WERI-Rb-1 (cell line): ENCODE measurements around the gene ATP11A.

ENCODE experiments used
- DNase-seq: peaks from one replicate; pipeline ENCODE4 v3.0.0-alpha.2; 2020
- H3K27ac ChIP-seq: fragments of 250-450 bp; sonication (Bioruptor Pico); 2 replicates; pipeline ENCODE4 v1.5.1; 2020; ENCODE audit warnings: mild to moderate bottlenecking, moderate library complexity
- H3K27me3 ChIP-seq: fragments of 250-450 bp; sonication (Bioruptor Pico); 2 replicates; pipeline ENCODE4 v1.5.1; 2021; ENCODE audit warnings: mild to moderate bottlenecking, low read depth, moderate library complexity; ENCODE audit not compliant: insufficient read depth, severe bottlenecking
- H3K36me3 ChIP-seq: fragments of 250-450 bp; sonication (Bioruptor Pico); 2 replicates; pipeline ENCODE4 v1.5.1; 2020; ENCODE audit warnings: mild to moderate bottlenecking, moderate library complexity
- H3K4me3 ChIP-seq: 2 replicates; pipeline ENCODE4 v1.5.1; 2011; ENCODE audit warnings: low read depth, mild to moderate bottlenecking, control low read depth, low read length
- H3K9me3 ChIP-seq: fragments of 250-450 bp; sonication (Bioruptor Pico); 2 replicates; pipeline ENCODE4 v1.5.1; 2021; ENCODE audit warnings: mild to moderate bottlenecking, moderate library complexity; ENCODE audit not compliant: severe bottlenecking
- CTCF ChIP-seq: IDR thresholded peaks from 2 replicates; pipeline ENCODE4 v1.5.1; 2011; ENCODE audit warnings: low read depth, mild to moderate bottlenecking, control low read depth, inconsistent platforms, low read length

Gene ATP11A

GRCh38 chr13:112661291-112661690, 28.5 kb upstream of the ATP11A start:
- no peaks in the 10 kb centered on the region for H3K36me3 ChIP-seq
- DNase-seq, result no peak
- H3K4me3 ChIP-seq, result no peak overlapping the region
- peaks cover 5% of the 10 kb centered on the region for H3K9me3 ChIP-seq
- H3K27me3 ChIP-seq, result no peaks in the 10 kb centered on the region
- no peak for TF ChIP-seq CTCF
- H3K27ac ChIP-seq, result no peak overlapping the region

GRCh38 chr13:112664501-112665203, 25.2 kb upstream of the ATP11A start:
- peaks cover 5% of the 10 kb centered on the region for H3K9me3 ChIP-seq
- no peak for TF ChIP-seq CTCF
- no peak overlapping the region for H3K4me3 ChIP-seq
- H3K27me3 ChIP-seq, result no peaks in the 10 kb centered on the region
- H3K27ac ChIP-seq, result no peak overlapping the region
- no peak for DNase-seq
- no peaks in the 10 kb centered on the region for H3K36me3 ChIP-seq

GRCh38 chr13:112668924-112669323, 20.9 kb upstream of the ATP11A start:
- Histone ChIP-seq H3K27me3 (no peaks in the 10 kb centered on the region), H3K36me3 (no peaks in the 10 kb centered on the region), H3K4me3 (no peak overlapping the region), H3K9me3 (no peaks in the 10 kb centered on the region), H3K27ac (no peak overlapping the region)
- no peak for DNase-seq
- TF ChIP-seq CTCF, result no peak

- no peaks in the 10 kb centered on the region for H3K27me3 ChIP-seq
- H3K9me3 ChIP-seq, result no peaks in the 10 kb centered on the region
- no peaks in the 10 kb centered on the region for H3K36me3 ChIP-seq
- H3K4me3 ChIP-seq, result no peak overlapping the region
- H3K27ac ChIP-seq, result no peak overlapping the region
- DNase-seq, result no peak
- peak; percentile 46 for TF ChIP-seq CTCF
Observed at GRCh38 chr13:112669881-112670499, 19.8 kb upstream of the ATP11A start.

- no peak for TF ChIP-seq CTCF
- H3K9me3 ChIP-seq, result no peaks in the 10 kb centered on the region
- no peaks in the 10 kb centered on the region for H3K27me3 ChIP-seq
- no peak overlapping the region for H3K4me3 ChIP-seq
- no peaks in the 10 kb centered on the region for H3K36me3 ChIP-seq
- DNase-seq, result no peak
- H3K27ac ChIP-seq, result no peak overlapping the region
Observed at GRCh38 chr13:112670864-112671263, 19.0 kb upstream of the ATP11A start.
